H9 (cell line): ENCODE measurements around the gene ETV6. TPM values are rescaled to one million over a fixed set of nuclear protein-coding genes. Genes with fewer than 3 reads are reported as not detected.

ENCODE experiments used
- DNase-seq: peaks from one replicate; pipeline ENCODE4 v3.0.0-alpha.2; 2017
- H2AFZ ChIP-seq: one replicate; pipeline ENCODE4 v1.6.1; 2013; ENCODE audit warnings: mild to moderate bottlenecking, low read length, control low read depth, moderate library complexity
- H2AK5ac ChIP-seq: 2 replicates; pipeline ENCODE4 v1.6.1; 2013; ENCODE audit warnings: low read length, control low read depth, mixed read lengths; ENCODE audit not compliant: insufficient read length
- H2BK120ac ChIP-seq: one replicate; pipeline ENCODE4 v1.6.1; 2013; ENCODE audit warnings: low read depth, mild to moderate bottlenecking, low read length, control low read depth, inconsistent platforms; ENCODE audit not compliant: poor library complexity, severe bottlenecking
- H2BK12ac ChIP-seq: 2 replicates; pipeline ENCODE4 v1.6.1; 2013; ENCODE audit warnings: low read length, control low read depth, mixed read lengths, low read depth; ENCODE audit not compliant: insufficient read length
- H2BK15ac ChIP-seq: 2 replicates; pipeline ENCODE4 v1.6.1; 2013; ENCODE audit warnings: low read depth, low read length, control low read depth
- H2BK20ac ChIP-seq: one replicate; pipeline ENCODE4 v1.6.1; 2013; ENCODE audit warnings: low read depth, mild to moderate bottlenecking, low read length, control low read depth, inconsistent platforms; ENCODE audit not compliant: poor library complexity, severe bottlenecking
- H2BK5ac ChIP-seq: 2 replicates; pipeline ENCODE4 v1.6.1; 2013; ENCODE audit warnings: low read length, control low read depth, mixed read lengths; ENCODE audit not compliant: insufficient read length
- H3K14ac ChIP-seq: 2 replicates; pipeline ENCODE4 v1.6.1; 2013; ENCODE audit warnings: low read length, control low read depth; ENCODE audit not compliant: insufficient read depth
- H3K18ac ChIP-seq: 2 replicates; pipeline ENCODE4 v1.6.1; 2013; ENCODE audit warnings: low read depth, mild to moderate bottlenecking, mixed read lengths, low read length, control low read depth; ENCODE audit not compliant: insufficient read length
- H3K23ac ChIP-seq: 2 replicates; pipeline ENCODE4 v1.6.1; 2013; ENCODE audit warnings: low read length, control low read depth, mixed read lengths, low read depth; ENCODE audit not compliant: insufficient read length
- H3K23me2 ChIP-seq: 2 replicates; pipeline ENCODE4 v1.6.1; 2013; ENCODE audit warnings: low read depth, mild to moderate bottlenecking, mixed read lengths, low read length, control low read depth; ENCODE audit not compliant: insufficient read length, poor library complexity, severe bottlenecking
- H3K27ac ChIP-seq: 2 replicates; pipeline ENCODE4 v1.5.1; 2013; ENCODE audit warnings: low read length, control low read depth, mixed read lengths, low read depth; ENCODE audit not compliant: insufficient read length
- H3K27me3 ChIP-seq: 2 replicates; pipeline ENCODE4 v1.6.1; 2013; ENCODE audit warnings: low read length, control low read depth, inconsistent platforms; ENCODE audit not compliant: insufficient read depth
- H3K4ac ChIP-seq: 2 replicates; pipeline ENCODE4 v1.6.1; 2013; ENCODE audit warnings: low read depth, mild to moderate bottlenecking, control low read depth, inconsistent platforms, low read length, moderate library complexity
- H3K4me1 ChIP-seq: 2 replicates; pipeline ENCODE4 v1.6.1; 2013; ENCODE audit warnings: low read length, control low read depth, inconsistent platforms; ENCODE audit not compliant: insufficient read depth
- H3K4me2 ChIP-seq: 2 replicates; pipeline ENCODE4 v1.6.1; 2013; ENCODE audit warnings: low read length, control low read depth, mixed read lengths; ENCODE audit not compliant: insufficient read length, insufficient read depth
- H3K56ac ChIP-seq: 2 replicates; pipeline ENCODE4 v1.6.1; 2013; ENCODE audit warnings: low read depth, mild to moderate bottlenecking, mixed read lengths, low read length, control low read depth; ENCODE audit not compliant: insufficient read length
- H3K79me1 ChIP-seq: 2 replicates; pipeline ENCODE4 v1.6.1; 2013; ENCODE audit warnings: low read depth, mild to moderate bottlenecking, moderate library complexity, low read length, control low read depth, inconsistent platforms; ENCODE audit not compliant: insufficient read depth, poor library complexity, severe bottlenecking
- H3K79me2 ChIP-seq: 2 replicates; pipeline ENCODE4 v1.6.1; 2013; ENCODE audit warnings: low read length, control low read depth, inconsistent platforms; ENCODE audit not compliant: insufficient read depth
- H3K9ac ChIP-seq: 2 replicates; pipeline ENCODE4 v1.6.1; 2013; ENCODE audit warnings: low read length, control low read depth, mixed read lengths; ENCODE audit not compliant: insufficient read length; ENCODE audit errors: extremely low read depth
- H3K9me3 ChIP-seq: one replicate; pipeline ENCODE4 v1.6.1; 2013; ENCODE audit warnings: low read depth, low read length, inconsistent platforms; ENCODE audit not compliant: control insufficient read depth
- H3T11ph ChIP-seq: one replicate; pipeline ENCODE4 v1.6.1; 2013; ENCODE audit warnings: mild to moderate bottlenecking, low read length, control low read depth, inconsistent platforms
- H4K20me1 ChIP-seq: one replicate; pipeline ENCODE4 v1.6.1; 2013; ENCODE audit not compliant: control insufficient read depth, insufficient read length, insufficient read depth
- H4K5ac ChIP-seq: 2 replicates; pipeline ENCODE4 v1.6.1; 2013; ENCODE audit warnings: low read depth, mild to moderate bottlenecking, mixed read lengths, low read length, control low read depth; ENCODE audit not compliant: insufficient read length
- H4K8ac ChIP-seq: replicated peaks from 2 replicates; pipeline ENCODE4 v1.6.1; 2013; ENCODE audit warnings: low read length, control low read depth, mixed read lengths, low read depth; ENCODE audit not compliant: insufficient read length
- H4K91ac ChIP-seq: 2 replicates; pipeline ENCODE4 v1.6.1; 2013; ENCODE audit warnings: low read depth, mild to moderate bottlenecking, moderate library complexity, mixed read lengths, low read length, control low read depth; ENCODE audit not compliant: insufficient read length
- H3K27ac Mint-ChIP-seq, 3 experiments: 2 replicates in 2 of 3; 3 replicates in 1 of 3; pipeline ENCODE4 v1.8.0; 2020 to 2021; ENCODE audit warnings: mixed read lengths in 3 of 3, mild to moderate bottlenecking in 1 of 3, moderate library complexity in 1 of 3
- H3K27me3 Mint-ChIP-seq: 2 replicates; pipeline ENCODE4 v1.8.0; 2021; ENCODE audit warnings: low read depth, mild to moderate bottlenecking, moderate library complexity, mixed read lengths
- H3K36me3 Mint-ChIP-seq, 3 experiments: 2 replicates in 2 of 3; 3 replicates in 1 of 3; pipeline ENCODE4 v1.8.0; 2020 to 2021; ENCODE audit warnings: low read depth in 3 of 3, mixed read lengths in 3 of 3; ENCODE audit not compliant: insufficient read depth in 1 of 3
- H3K4me1 Mint-ChIP-seq, 2 experiments: 2 replicates each; pipeline ENCODE4 v1.8.0; 2020; ENCODE audit warnings: mixed read lengths in 2 of 2
- H3K4me3 Mint-ChIP-seq, 2 experiments: 2 replicates in 1 of 2; 3 replicates in 1 of 2; pipeline ENCODE4 v1.8.0; 2020 to 2021; ENCODE audit warnings: mild to moderate bottlenecking in 2 of 2, mixed read lengths in 2 of 2, moderate library complexity in 1 of 2
- H3K9me3 Mint-ChIP-seq, 2 experiments: 2 replicates in 1 of 2; 3 replicates in 1 of 2; pipeline ENCODE4 v1.8.0; 2020; ENCODE audit warnings: mild to moderate bottlenecking in 2 of 2, mixed read lengths in 2 of 2, moderate library complexity in 1 of 2
- WGBS: extraction: QIAGEN DNeasy Blood & Tissue Kit; methylation state at CpG from one replicate; pipeline ENCODE4 v1.1.7; 2013; ENCODE audit warnings: missing lambda C conversion rate, low lambda C conversion rate, mixed read lengths; ENCODE audit not compliant: insufficient read length; ENCODE audit errors: extremely low coverage; 5-methylcytosine and 5-hydroxymethylcytosine counted together
- total RNA-seq: library from RNA; stranded (reverse); gene quantifications from 2 replicates; pipeline ENCODE4 v1.2.1, GENCODE V29; 2021
- TF ChIP-seq, protein P1 (sequence below): fragments of 200-600 bp; sonication (generic); conservative IDR thresholded peaks from 3 replicates; pipeline ENCODE4 v1.8.0; 2021; ENCODE audit warnings: antibody characterized with exemption, mild to moderate bottlenecking

Gene ETV6
- total RNA-seq, 1 experiment from 2014 or later, result 28.7 TPM

DNA sequence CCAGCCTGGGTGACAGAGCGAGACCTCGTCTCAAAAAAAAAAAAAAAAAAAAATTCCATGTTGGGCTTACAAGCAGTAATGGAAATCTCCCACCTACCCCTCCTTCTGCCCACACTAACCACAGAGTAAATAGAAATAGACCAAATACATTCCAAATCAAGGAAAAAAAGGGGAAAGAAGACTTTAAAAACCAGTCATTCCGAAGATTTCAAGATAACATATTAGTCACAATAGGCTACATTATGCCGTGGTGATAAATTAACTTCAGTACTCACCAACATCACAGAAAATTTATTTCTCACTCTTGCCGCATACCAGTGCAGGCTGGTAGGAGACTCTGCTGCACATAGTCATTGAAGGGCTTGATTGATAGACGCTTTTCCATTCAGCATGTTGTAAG lies 15.5 kb upstream of the ETV6 start:
- Mint-ChIP-seq H3K36me3 (peaks cover 10 to 29% (median 23%) of the 10 kb centered on the region in 3 experiments), H3K4me3 (no peak overlapping the region), H3K27ac (0 out of 7 replicates have a peak overlapping the region, but pooled peaks of 1 of the 3 experiments have one; percentile 43), H3K4me1 (peaks cover 5 to 6% of the 10 kb centered on the region in 2 experiments; a peak in 3 of 4 replicates), H3K27me3 (no peaks in the 10 kb centered on the region), H3K9me3 (peaks cover 27 to 38% of the 10 kb centered on the region in 2 experiments)
- H3K79me2 ChIP-seq, result no peaks in the 10 kb centered on the region
- no peak overlapping the region for H2BK12ac ChIP-seq
- H3T11ph ChIP-seq, result no peak overlapping the region
- no peak for DNase-seq
- no peak overlapping the region for H3K4me2 ChIP-seq
- no peak overlapping the region for H2BK120ac ChIP-seq
- TF ChIP-seq, protein P1, sequence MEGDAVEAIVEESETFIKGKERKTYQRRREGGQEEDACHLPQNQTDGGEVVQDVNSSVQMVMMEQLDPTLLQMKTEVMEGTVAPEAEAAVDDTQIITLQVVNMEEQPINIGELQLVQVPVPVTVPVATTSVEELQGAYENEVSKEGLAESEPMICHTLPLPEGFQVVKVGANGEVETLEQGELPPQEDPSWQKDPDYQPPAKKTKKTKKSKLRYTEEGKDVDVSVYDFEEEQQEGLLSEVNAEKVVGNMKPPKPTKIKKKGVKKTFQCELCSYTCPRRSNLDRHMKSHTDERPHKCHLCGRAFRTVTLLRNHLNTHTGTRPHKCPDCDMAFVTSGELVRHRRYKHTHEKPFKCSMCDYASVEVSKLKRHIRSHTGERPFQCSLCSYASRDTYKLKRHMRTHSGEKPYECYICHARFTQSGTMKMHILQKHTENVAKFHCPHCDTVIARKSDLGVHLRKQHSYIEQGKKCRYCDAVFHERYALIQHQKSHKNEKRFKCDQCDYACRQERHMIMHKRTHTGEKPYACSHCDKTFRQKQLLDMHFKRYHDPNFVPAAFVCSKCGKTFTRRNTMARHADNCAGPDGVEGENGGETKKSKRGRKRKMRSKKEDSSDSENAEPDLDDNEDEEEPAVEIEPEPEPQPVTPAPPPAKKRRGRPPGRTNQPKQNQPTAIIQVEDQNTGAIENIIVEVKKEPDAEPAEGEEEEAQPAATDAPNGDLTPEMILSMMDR, result no peak
- no peak overlapping the region for H4K8ac ChIP-seq
- H3K9ac ChIP-seq, result no peak overlapping the region
- no peak overlapping the region for H3K14ac ChIP-seq
- no peak overlapping the region for H3K27ac ChIP-seq
- H2BK5ac ChIP-seq, result no peak overlapping the region
- no peaks in the 10 kb centered on the region for H3K23me2 ChIP-seq
- H4K91ac ChIP-seq, result no peak overlapping the region
- no peaks in the 10 kb centered on the region for H3K27me3 ChIP-seq
- no peak overlapping the region for H3K56ac ChIP-seq
- H3K23ac ChIP-seq, result no peak overlapping the region
- H4K5ac ChIP-seq, result no peak overlapping the region
- H3K9me3 ChIP-seq, result peaks cover 17% of the 10 kb centered on the region
- no peak overlapping the region for H2BK15ac ChIP-seq
- no peak overlapping the region for H3K4ac ChIP-seq
- no peak overlapping the region for H2AK5ac ChIP-seq
- no peaks in the 10 kb centered on the region for H3K79me1 ChIP-seq
- no CpG with 5 or more reads among the region's 6 CpGs for WGBS
- H4K20me1 ChIP-seq, result no peaks in the 10 kb centered on the region
- no peaks in the 10 kb centered on the region for H3K4me1 ChIP-seq
- H3K18ac ChIP-seq, result no peak overlapping the region
- no peak overlapping the region for H2BK20ac ChIP-seq
- H2AFZ ChIP-seq, result no peak overlapping the region
